ENCODE data around the gene CER1. TPM values are rescaled to one million over a fixed set of nuclear protein-coding genes. Genes with fewer than 3 reads are reported as not detected.

Gene CER1
- total RNA-seq, 1 donor from 2014 or later = 0.99 TPM

DNA sequence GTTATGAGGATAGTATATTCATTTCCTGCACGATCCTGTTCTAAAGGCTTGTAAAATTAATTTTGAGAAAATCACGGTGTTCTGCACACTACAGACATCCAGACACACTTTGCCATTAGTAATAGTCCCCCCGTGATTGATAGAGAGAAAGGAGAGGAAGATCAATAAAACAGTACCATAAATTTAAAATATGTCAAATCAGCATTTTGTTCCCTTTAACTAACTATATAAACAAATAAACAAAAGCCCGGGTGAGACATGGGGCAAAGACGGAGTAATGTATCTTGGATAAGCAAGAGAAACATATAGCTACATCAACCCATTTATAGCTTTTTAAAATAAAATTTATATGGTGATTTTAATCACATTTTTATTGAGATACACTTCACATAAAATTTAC, 10.6 kb upstream of the CER1 start:
- Mint-ChIP-seq H3K4me3 (no peak overlapping the region), H3K9me3 (no peaks in the 10 kb centered on the region), H3K27ac (no peak overlapping the region), H3K4me1 (ENCODE audit: unreplicated experiment) (no peaks in the 10 kb centered on the region), H3K36me3 (peaks cover 8% of the 10 kb centered on the region), H3K27me3 (no peaks in the 10 kb centered on the region)
- DNase-seq (ENCODE audit: extremely low spot score, unreplicated experiment) = no peak
- TF ChIP-seq, protein P1, sequence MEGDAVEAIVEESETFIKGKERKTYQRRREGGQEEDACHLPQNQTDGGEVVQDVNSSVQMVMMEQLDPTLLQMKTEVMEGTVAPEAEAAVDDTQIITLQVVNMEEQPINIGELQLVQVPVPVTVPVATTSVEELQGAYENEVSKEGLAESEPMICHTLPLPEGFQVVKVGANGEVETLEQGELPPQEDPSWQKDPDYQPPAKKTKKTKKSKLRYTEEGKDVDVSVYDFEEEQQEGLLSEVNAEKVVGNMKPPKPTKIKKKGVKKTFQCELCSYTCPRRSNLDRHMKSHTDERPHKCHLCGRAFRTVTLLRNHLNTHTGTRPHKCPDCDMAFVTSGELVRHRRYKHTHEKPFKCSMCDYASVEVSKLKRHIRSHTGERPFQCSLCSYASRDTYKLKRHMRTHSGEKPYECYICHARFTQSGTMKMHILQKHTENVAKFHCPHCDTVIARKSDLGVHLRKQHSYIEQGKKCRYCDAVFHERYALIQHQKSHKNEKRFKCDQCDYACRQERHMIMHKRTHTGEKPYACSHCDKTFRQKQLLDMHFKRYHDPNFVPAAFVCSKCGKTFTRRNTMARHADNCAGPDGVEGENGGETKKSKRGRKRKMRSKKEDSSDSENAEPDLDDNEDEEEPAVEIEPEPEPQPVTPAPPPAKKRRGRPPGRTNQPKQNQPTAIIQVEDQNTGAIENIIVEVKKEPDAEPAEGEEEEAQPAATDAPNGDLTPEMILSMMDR (conservative IDR thresholded peaks at IDR 0.05) = no peak

DNA sequence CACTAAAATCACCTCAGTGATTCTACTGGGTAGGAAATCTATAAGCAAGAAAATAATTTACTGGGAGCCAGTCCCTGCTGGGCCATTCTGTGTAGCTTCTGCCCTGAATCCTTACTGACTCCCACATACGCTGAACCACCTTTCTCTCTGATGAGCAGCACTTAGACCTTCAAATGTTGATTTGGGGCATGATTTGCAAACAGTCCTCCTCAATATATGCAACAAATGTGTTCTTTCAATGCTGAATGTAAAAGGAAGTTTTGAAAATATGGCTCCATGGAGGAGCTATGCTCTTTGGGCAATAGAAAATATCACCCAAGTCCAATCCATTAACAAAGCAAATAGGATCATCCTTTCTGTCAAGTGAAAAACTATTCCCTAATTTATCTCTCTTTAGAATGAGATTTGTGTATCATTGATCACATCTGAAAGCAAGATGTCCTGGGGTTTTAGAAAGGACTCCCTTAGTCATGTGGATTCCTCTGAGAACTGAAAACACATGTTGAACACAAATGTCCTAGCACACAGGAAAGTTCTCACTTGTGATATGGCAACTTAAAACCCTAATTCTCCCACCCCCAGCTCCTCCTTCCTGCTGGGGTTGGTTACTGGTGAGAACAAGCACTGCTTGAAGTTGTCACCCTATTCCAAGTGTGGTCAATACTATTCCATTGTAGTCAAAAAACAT, 8.9 kb upstream of the CER1 start:
- Mint-ChIP-seq H3K36me3 (peaks cover 6% of the 10 kb centered on the region), H3K9me3 (no peaks in the 10 kb centered on the region), H3K27ac (no peak overlapping the region), H3K4me3 (no peak overlapping the region), H3K27me3 (no peaks in the 10 kb centered on the region), H3K4me1 (ENCODE audit: unreplicated experiment) (no peaks in the 10 kb centered on the region)
- TF ChIP-seq, protein P1 (conservative IDR thresholded peaks at IDR 0.05) = no peak
- no peak for DNase-seq (ENCODE audit: extremely low spot score, unreplicated experiment)

DNA sequence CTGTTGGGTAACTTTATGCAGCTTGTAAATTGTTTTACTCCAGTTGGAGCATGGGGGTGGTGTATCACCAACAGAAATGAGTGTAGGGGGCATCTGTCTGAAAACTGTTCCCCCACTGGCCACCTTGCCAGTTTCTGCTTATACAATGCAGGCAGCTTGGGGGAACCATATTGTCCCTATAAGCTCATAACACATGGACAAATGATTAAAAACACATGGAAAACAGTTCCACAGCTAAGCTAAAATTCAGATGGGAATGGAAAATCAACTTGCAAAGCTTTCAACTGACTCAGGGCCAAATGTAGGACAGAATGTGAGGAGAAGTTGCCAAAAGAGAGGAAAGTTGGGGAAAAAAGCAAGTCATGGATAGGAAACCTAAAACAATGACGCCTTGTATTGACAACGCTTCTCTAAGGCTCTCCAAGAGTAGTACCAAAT, 7.9 kb upstream of the CER1 start:
- no peak overlapping the region for H3K27ac Mint-ChIP-seq
- TF ChIP-seq, protein P1 (conservative IDR thresholded peaks at IDR 0.05) = no peak
- H3K4me1 Mint-ChIP-seq (ENCODE audit: unreplicated experiment) = no peaks in the 10 kb centered on the region
- H3K36me3 Mint-ChIP-seq = peaks cover 4% of the 10 kb centered on the region
- H3K27me3 Mint-ChIP-seq = no peaks in the 10 kb centered on the region
- H3K4me3 Mint-ChIP-seq = no peak overlapping the region
- no peak for DNase-seq (ENCODE audit: extremely low spot score, unreplicated experiment)
- no peaks in the 10 kb centered on the region for H3K9me3 Mint-ChIP-seq

DNA sequence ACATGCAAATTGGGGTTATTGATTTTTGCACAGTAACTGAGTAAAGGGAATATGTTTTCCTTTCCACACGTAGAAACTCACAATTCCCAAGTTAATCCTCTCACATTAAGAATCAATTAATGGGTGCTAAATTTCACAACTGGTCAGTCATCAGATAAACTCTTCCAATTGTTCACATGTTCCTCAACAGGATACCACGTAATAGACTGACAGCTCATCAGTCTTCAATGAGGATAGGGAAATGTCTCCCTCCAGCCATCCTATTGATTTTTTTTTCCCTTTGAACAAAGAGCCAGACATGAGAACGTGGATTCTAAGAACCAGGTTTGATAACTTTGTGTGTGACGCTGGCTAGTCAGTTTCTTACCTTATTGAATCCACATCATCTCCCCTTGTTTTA, 768 bp upstream of the CER1 start:
- H3K27me3 Mint-ChIP-seq = peaks cover 28% of the 10 kb centered on the region
- peaks cover 7% of the 10 kb centered on the region for H3K4me1 Mint-ChIP-seq (ENCODE audit: unreplicated experiment)
- H3K4me3 Mint-ChIP-seq = no peak overlapping the region
- no peak overlapping the region for H3K27ac Mint-ChIP-seq
- H3K9me3 Mint-ChIP-seq = no peaks in the 10 kb centered on the region
- TF ChIP-seq, protein P1 (conservative IDR thresholded peaks at IDR 0.05) = no peak
- no peak for DNase-seq (ENCODE audit: extremely low spot score, unreplicated experiment)
- H3K36me3 Mint-ChIP-seq = no peaks in the 10 kb centered on the region

DNA sequence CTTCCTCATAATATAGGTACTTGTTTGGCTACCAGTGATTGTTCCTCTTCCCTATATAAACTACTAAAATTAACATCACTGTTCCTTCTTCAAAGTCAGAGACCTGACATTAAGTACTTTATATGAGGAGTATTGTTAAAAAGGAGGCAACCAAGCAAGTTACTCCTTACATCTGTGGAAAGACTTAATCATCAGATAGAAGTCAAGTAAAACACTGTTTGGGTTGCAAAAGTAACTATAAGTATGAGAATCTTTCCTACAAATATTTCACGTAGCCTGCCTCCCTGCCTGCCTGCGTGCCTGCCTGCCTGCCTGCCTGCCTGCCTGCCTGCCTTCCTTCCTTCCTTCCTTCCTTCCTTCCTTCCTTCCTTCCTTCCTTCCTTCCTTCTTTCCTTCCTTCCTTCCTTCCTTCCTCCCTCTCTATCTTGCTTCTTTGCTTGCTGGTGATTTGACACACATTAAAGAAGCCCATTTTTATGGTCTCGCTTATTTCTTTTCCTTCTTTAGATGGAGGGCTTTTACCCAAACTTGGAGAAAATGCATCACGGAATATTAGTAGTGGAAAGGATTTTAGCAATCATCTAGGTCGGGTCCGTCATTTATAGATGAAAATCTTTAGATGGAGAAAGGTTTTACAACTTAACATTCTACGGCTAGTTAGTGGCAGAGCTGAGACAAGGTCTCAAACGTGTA, 3.2 kb downstream of the CER1 start:
- H3K27ac Mint-ChIP-seq = no peak overlapping the region
- no peaks in the 10 kb centered on the region for H3K36me3 Mint-ChIP-seq
- no peaks in the 10 kb centered on the region for H3K9me3 Mint-ChIP-seq
- no peak for DNase-seq (ENCODE audit: extremely low spot score, unreplicated experiment)
- H3K4me3 Mint-ChIP-seq = no peak overlapping the region
- TF ChIP-seq, protein P1 (conservative IDR thresholded peaks at IDR 0.05) = no peak
- peaks cover 32% of the 10 kb centered on the region for H3K27me3 Mint-ChIP-seq
- H3K4me1 Mint-ChIP-seq (ENCODE audit: unreplicated experiment) = peaks cover 7% of the 10 kb centered on the region

Data from type B pancreatic cell (in vitro differentiated cells).